HepG2 (cell line): ENCODE results near the gene TBC1D16. TPM values are rescaled to one million over a fixed set of nuclear protein-coding genes. Genes with fewer than 3 reads are reported as not detected.

Experiments
- ATAC-seq: fragments of 200-7000 bp; cut with Tn5 transposase; 3 replicates; pipeline ENCODE4 v1.9.1; 2020; ENCODE audit warnings: mild to moderate bottlenecking, moderate library complexity
- BruUV-seq: library from RNA; stranded (reverse); fragments of 400-500 nt; replicated peaks from 2 replicates; lab custom pipeline; 2021; lab: Mats Ljungman, UMichigan
- CTCF ChIA-PET: fragments of 300-600 bp; formaldehyde crosslinking; extraction: SDS; loops from one replicate; lab custom pipeline; 2021; ENCODE audit warnings: low total read pairs, inconsistent platforms, low intra/inter-chr PET ratio; lab: Yijun Ruan, JAX
- POLR2A ChIA-PET: fragments of 350-600 bp; sonication (Branson Sonifier 250); formaldehyde crosslinking; loops from one replicate; lab custom pipeline; 2020; ENCODE audit warnings: antibody characterized with exemption, inconsistent platforms; lab: Yijun Ruan, JAX
- DNase-seq: peaks from one replicate; pipeline ENCODE4 v3.0.0-alpha.2; 2015; ENCODE audit warnings: low spot score
- FAIRE-seq: peaks from 3 replicates; lab custom pipeline; 2011; peaks lifted over from hg19 to GRCh38; lab: Jason Lieb, UNC
- H2AFZ ChIP-seq: one replicate; pipeline ENCODE4 v1.6.1; 2011; ENCODE audit warnings: low read length, inconsistent platforms
- H3K27ac ChIP-seq: fragments of 300-600 bp; 3 replicates; pipeline ENCODE4 v1.8.0; 2011; ENCODE audit warnings: mixed run types, mild to moderate bottlenecking, mixed read lengths, low read length, inconsistent platforms; ENCODE audit not compliant: insufficient read depth; ENCODE audit errors: extremely low read length
- H3K27me3 ChIP-seq, 2 experiments: fragments of 200-600 bp in 1 of 2; 2 replicates in 1 of 2; 3 replicates in 1 of 2; pipeline versions ENCODE4 v1.6.0 to v1.8.0; 2011; ENCODE audit warnings: low read length in 2 of 2, mild to moderate bottlenecking in 2 of 2, moderate library complexity in 2 of 2, inconsistent platforms in 1 of 2; ENCODE audit not compliant: insufficient read depth in 2 of 2, control insufficient read depth in 1 of 2
- H3K36me3 ChIP-seq, 2 experiments: fragments of 200-600 bp in 1 of 2; replicated peaks in 1 of 2; 2 replicates in 1 of 2; 3 replicates in 1 of 2; pipeline versions ENCODE4 v1.5.1 to v1.8.0; 2011; ENCODE audit warnings: low read length in 2 of 2, inconsistent platforms in 1 of 2; ENCODE audit not compliant: insufficient read depth in 2 of 2, control insufficient read depth in 1 of 2
- H3K4me1 ChIP-seq: 2 replicates; pipeline ENCODE4 v1.5.1; 2012; ENCODE audit warnings: low read length, inconsistent platforms; ENCODE audit not compliant: insufficient read depth
- H3K4me2 ChIP-seq: 2 replicates; pipeline ENCODE4 v1.6.0; 2011; ENCODE audit warnings: low read depth, low read length, inconsistent platforms
- H3K4me3 ChIP-seq, 3 experiments: fragments of 200-600 bp in 1 of 3; sonication (generic), shearing (Covaris generic) in 1 of 3; replicated peaks in 1 of 3; 2 replicates each; pipeline ENCODE4 v1.5.1; 2011 to 2016; ENCODE audit warnings: low read length in 3 of 3, inconsistent platforms in 2 of 3, low read depth in 2 of 3, mild to moderate bottlenecking in 2 of 3, control low read depth in 1 of 3, mixed read lengths in 1 of 3; ENCODE audit not compliant: insufficient read depth in 1 of 3
- H3K79me2 ChIP-seq: one replicate; pipeline ENCODE4 v1.6.1; 2011; ENCODE audit warnings: low read length, inconsistent platforms; ENCODE audit not compliant: insufficient read depth
- H3K9ac ChIP-seq: 2 replicates; pipeline ENCODE4 v1.6.0; 2011; ENCODE audit warnings: mild to moderate bottlenecking, low read depth, low read length, inconsistent platforms; ENCODE audit not compliant: insufficient read depth
- H3K9me3 ChIP-seq: 2 replicates; pipeline ENCODE4 v1.5.1; 2012; ENCODE audit warnings: mild to moderate bottlenecking, low read length
- H4K20me1 ChIP-seq: 2 replicates; pipeline ENCODE4 v1.6.0; 2011; ENCODE audit warnings: inconsistent platforms, mild to moderate bottlenecking, low read length, moderate library complexity; ENCODE audit not compliant: insufficient read depth
- AGO2 ChIP-seq: fragments of 200-400 bp; formaldehyde crosslinking; optimal IDR thresholded peaks from 2 replicates; pipeline ENCODE3; 2017; ENCODE audit warnings: mild to moderate bottlenecking, low read depth, low read length, moderate library complexity
- E2F2 ChIP-seq: sonication (generic); formaldehyde crosslinking; IDR thresholded peaks from 2 replicates; pipeline ENCODE4 v1.4.0; 2020; ENCODE audit warnings: missing genetic modification reagents, borderline replicate concordance
- ZNF572 ChIP-seq: sonication (generic); formaldehyde crosslinking; IDR thresholded peaks from 2 replicates; pipeline ENCODE4 v1.5.1; 2020; ENCODE audit warnings: mild to moderate bottlenecking, missing genetic modification reagents
- ZNF674 ChIP-seq: sonication (generic); formaldehyde crosslinking; IDR thresholded peaks from 2 replicates; pipeline ENCODE4 v1.5.0; 2020; ENCODE audit warnings: low read depth, mild to moderate bottlenecking, missing genetic modification reagents
- ZNF883 ChIP-seq: sonication (generic); formaldehyde crosslinking; IDR thresholded peaks from 2 replicates; pipeline ENCODE4 v1.5.1; 2020; ENCODE audit warnings: mild to moderate bottlenecking, missing genetic modification reagents; ENCODE audit errors: not compliant biosample characterization
- WGBS: methylation state at CpG from one replicate; pipeline ENCODE4 v1.1.6; 2017; ENCODE audit warnings: low lambda C conversion rate; 5-methylcytosine and 5-hydroxymethylcytosine counted together
- in situ Hi-C: cut with HindIII; loops from 2 replicates; pipeline ENCODE4 v1.10.0; 2017; ENCODE audit warnings: low pct_unique_long_range_greater_than_20kb; ENCODE audit not compliant: extremely low pct_ligation_motif_present
- intact Hi-C: fragments of 100-400 bp; cut with micrococcal nuclease; formaldehyde crosslinking; loops from one replicate; pipeline ENCODE4 v1.10.0; 2022; ENCODE audit not compliant: unreplicated experiment
- polyA plus RNA-seq, 8 experiments: library from polyadenylated mRNA; depleted of rRNA in 3 of 8; stranded (reverse) in 7 of 8; unstranded in 1 of 8; fragments of >200 nt; fragmentation: Illumina TruSeq in 4 of 8; extraction: Trizol in 4 of 8; gene quantifications; 2 replicates each; pipeline versions ENCODE4 v1.2.1 to v1.2.3, GENCODE V29; 2011 to 2016; ENCODE audit warnings: low read depth in 4 of 8, missing spikeins in 1 of 8, mixed read lengths in 1 of 8; ENCODE audit not compliant: insufficient read depth in 1 of 8
- total RNA-seq, 5 experiments: library from RNA; depleted of rRNA; stranded (reverse); fragments of >200 nt; fragmentation: Illumina TruSeq; extraction: Trizol; gene quantifications; 2 replicates each; pipeline ENCODE4 v1.2.3, GENCODE V29; 2016; ENCODE audit warnings: low read depth in 1 of 5

Gene TBC1D16
- total and polyA plus RNA-seq, 2 of the 13 experiments (the other 11 are each of a cell fraction or from before 2014, with no cell fraction given), result 14.9 to 24.9 TPM

DNA sequence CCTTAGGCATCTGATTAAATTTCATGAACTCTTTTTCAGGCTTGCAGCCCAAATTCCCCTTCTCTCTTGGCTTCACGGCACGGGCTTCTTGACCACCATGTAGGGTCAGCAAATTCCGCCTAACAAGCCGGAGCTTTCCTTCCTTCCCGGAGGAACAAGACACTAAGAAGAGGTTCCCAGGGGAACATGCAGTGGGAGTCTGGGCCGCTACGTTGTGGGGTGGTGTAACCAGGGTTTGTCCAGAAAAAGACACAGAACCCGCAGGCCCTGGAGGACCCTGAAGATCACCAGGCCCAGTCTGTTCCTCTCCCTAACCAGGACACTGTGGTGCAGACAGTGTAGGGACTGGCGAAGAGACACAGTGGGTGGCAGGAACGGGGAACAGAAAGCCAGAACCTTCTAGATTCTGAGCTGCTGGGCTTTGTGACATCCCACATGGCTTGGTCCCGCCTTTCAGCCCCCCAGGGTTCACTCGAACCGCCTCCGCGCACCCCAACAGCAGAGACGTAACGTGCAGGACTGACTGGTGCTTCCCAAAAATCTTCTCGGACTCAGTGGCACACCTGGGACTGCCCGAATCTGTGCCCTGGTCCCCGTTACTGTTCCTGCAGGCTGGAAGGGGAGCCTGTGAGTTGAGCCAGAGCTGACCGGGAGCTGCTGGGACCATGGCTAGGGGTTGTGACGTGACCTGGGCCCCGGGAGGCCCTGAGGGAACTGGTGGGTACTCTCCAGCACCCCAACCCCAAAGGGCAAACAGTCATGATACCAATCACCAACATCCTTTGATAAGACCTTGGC is 55.2 kb downstream of the TBC1D16 start:
- Histone ChIP-seq H4K20me1 (no peaks in the 10 kb centered on the region), H3K36me3 (peaks cover 7 to 18% of the 10 kb centered on the region in 2 experiments; a peak in 2 of 5 replicates), H3K27ac (no peak overlapping the region), H3K4me2 (no peak overlapping the region), H3K79me2 (peaks cover 12% of the 10 kb centered on the region), H2AFZ (no peak overlapping the region), H3K4me1 (peaks cover 15% of the 10 kb centered on the region), H3K9ac (no peak overlapping the region), H3K9me3 (no peaks in the 10 kb centered on the region), H3K4me3 (no peak overlapping the region), H3K27me3 (no peaks in the 10 kb centered on the region)
- in situ Hi-C loops, result no loop called here
- WGBS, result 97% methylated on average over 23 of the region's 23 CpGs
- FAIRE-seq (no peak), DNase-seq (no peak), ATAC-seq (no peak)
- ChIA-PET POLR2A (interaction anchor here (0.9 to 1.9 kb wide), 2 partner anchors 12 to 141 kb away, joined by 3 to 6 read pairs; partner anchors contain the start of gene CBX4), CTCF (no interaction called here)
- no TSS peak for BruUV-seq
- peak; percentile 36; the same call in 1 of the 2 replicates for TF ChIP-seq ZNF572
- TF ChIP-seq AGO2, result peak; percentile 37
- TF ChIP-seq ZNF674 (CRISPR knock-in tag), result no peak
- TF ChIP-seq, all 625 proteins: peak for 2
- intact Hi-C loops, result no loop called here

DNA sequence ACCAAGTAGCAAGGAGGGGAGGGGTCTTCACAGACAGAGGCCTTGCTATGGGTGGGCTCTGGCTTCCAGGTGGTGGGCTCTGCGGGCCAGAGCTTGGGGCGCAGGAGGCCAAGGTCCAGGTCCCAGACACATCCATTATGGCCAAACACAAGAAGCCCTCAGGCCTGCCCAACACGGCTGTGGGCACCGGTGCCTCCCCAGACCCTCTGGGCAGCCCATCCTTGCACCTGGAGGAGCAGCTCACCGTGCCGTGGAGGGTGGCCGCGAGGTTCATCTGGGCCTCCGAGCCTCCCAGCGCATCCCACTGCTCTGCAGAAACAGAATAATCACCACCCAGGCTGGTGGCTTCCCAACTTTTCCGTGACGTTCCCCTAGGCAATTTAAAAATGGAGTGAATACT is 55.9 kb downstream of the TBC1D16 start:
- CTCF ChIA-PET, result no interaction called here
- Histone ChIP-seq H3K9ac (no peak overlapping the region), H3K9me3 (no peaks in the 10 kb centered on the region), H3K4me2 (no peak overlapping the region), H3K4me3 (no peak overlapping the region), H4K20me1 (no peaks in the 10 kb centered on the region), H2AFZ (no peak overlapping the region), H3K36me3 (peaks cover 7 to 18% of the 10 kb centered on the region in 2 experiments; a peak in 2 of 5 replicates), H3K4me1 (peaks cover 9% of the 10 kb centered on the region), H3K27ac (no peak overlapping the region), H3K79me2 (peaks cover 10% of the 10 kb centered on the region), H3K27me3 (no peaks in the 10 kb centered on the region)
- ATAC-seq (no peak), FAIRE-seq (no peak), DNase-seq (no peak)
- POLR2A ChIA-PET, result interaction anchor here (0.9 to 1.9 kb wide), 2 partner anchors 13 to 140 kb away, joined by 3 to 6 read pairs; partner anchors contain the start of gene CBX4
- intact Hi-C loops (no loop called here), in situ Hi-C loops (no loop called here)
- TF ChIP-seq ZNF883, result peak; percentile 27
- no peak for TF ChIP-seq E2F2 (CRISPR knock-in tag)
- BruUV-seq, result no TSS peak
- WGBS, result 96% methylated on average over 12 of the region's 12 CpGs
